HK-2 (cell line): ENCODE data around the gene PJA1.

Experiments used
- DNase-seq: peaks from one replicate; pipeline ENCODE4 v3.0.0-alpha.2; 2018; ENCODE audit not compliant: unreplicated experiment

PJA1 gene

GRCh38 chrX:69113723-69114122, 51.5 kb downstream of the PJA1 start:
- DNase-seq, result no peak
